OCI-M2 (cell line): ENCODE measurements around the gene SF1.

Experiments
- DNase-seq: peaks from one replicate; lab custom pipeline; 2025; ENCODE audit not compliant: unreplicated experiment; lab: John Stamatoyannopoulos, UW

SF1 gene

GRCh38 chr11:64762277-64762673 lies 16.1 kb downstream of the SF1 start:
- DNase-seq = no peak

GRCh38 chr11:64760759-64761420 lies 17.5 kb downstream of the SF1 start:
- DNase-seq = no peak

GRCh38 chr11:64759722-64760719 lies 18.3 kb downstream of the SF1 start, which contains the start of gene PYGM:
PYGM (minus strand) TSS chr11:64759974; CDS start chr11:64759898, 76 bp downstream.
- no peak for DNase-seq

- DNase-seq = no peak
Measured at GRCh38 chr11:64759131-64759721, 19.1 kb downstream of the SF1 start.

GRCh38 chr11:64758330-64759079 lies 19.8 kb downstream of the SF1 start:
- DNase-seq = no peak

GRCh38 chr11:64757549-64758329 lies 20.6 kb downstream of the SF1 start:
- no peak for DNase-seq

- no peak for DNase-seq
Measured at GRCh38 chr11:64755681-64756361, 22.5 kb downstream of the SF1 start.

GRCh38 chr11:64754919-64755662 lies 23.3 kb downstream of the SF1 start:
- no peak for DNase-seq

GRCh38 chr11:64754124-64754918 lies 24.0 kb downstream of the SF1 start:
- no peak for DNase-seq

GRCh38 chr11:64753380-64754123 lies 24.8 kb downstream of the SF1 start:
- no peak for DNase-seq

GRCh38 chr11:64753019-64753379 lies 25.3 kb downstream of the SF1 start:
- no peak for DNase-seq

GRCh38 chr11:64752175-64752970 lies 26.0 kb downstream of the SF1 start:
- DNase-seq = no peak

- no peak for DNase-seq
Measured at GRCh38 chr11:64751580-64751979, 26.8 kb downstream of the SF1 start.

- no peak for DNase-seq
Measured at GRCh38 chr11:64751136-64751535, 27.2 kb downstream of the SF1 start.

GRCh38 chr11:64750361-64751054 lies 27.8 kb downstream of the SF1 start:
- no peak for DNase-seq
